ENCODE measurements around the gene PIEZO1. TPM values are rescaled to one million over a fixed set of nuclear protein-coding genes. Genes with fewer than 3 reads are reported as not detected.
A peak's percentile ranks its signal among the peaks of the same experiment; 100 is the strongest.

The PIEZO1 gene
- total and polyA plus RNA-seq, 2 experiments from 2014 or later: 30.4 to 70.1 TPM

- Histone ChIP-seq H3K4me3 (no peak overlapping the region), H3F3A (replicated peaks; ENCODE audit: low read depth) (0 out of 2 replicates have a peak, but pooled peaks cover 2% of the 10 kb centered on the region), H3K4me2 (no peak overlapping the region), H3K27me3 (ENCODE audit: insufficient read depth) (no peaks in the 10 kb centered on the region), H2AFZ (no peak overlapping the region), H4K20me1 (replicated peaks; ENCODE audit: insufficient read depth) (no peaks in the 10 kb centered on the region; the same call in 1 of the 2 replicates), H3K4me1 (ENCODE audit: insufficient read depth) (peaks cover 4% of the 10 kb centered on the region; the same call in 1 of the 2 replicates), H3K27ac (ENCODE audit: low read depth) (no peak overlapping the region), H3K36me3 (ENCODE audit: insufficient read depth) (no peaks in the 10 kb centered on the region), H3K79me2 (replicated peaks; ENCODE audit: insufficient read depth) (peaks cover 21% of the 10 kb centered on the region), H3K9me2 (ENCODE audit: insufficient read depth) (no peaks in the 10 kb centered on the region)
- DNase-seq (ENCODE audit: low spot score) (no peak), ATAC-seq (peak; percentile 39)
- Mint-ChIP-seq H3K27ac (peak overlapping the region; percentile 89), H3K27me3 (ENCODE audit: insufficient read depth, low read depth, poor library complexity) (peaks cover 17% of the 10 kb centered on the region), H3K9me3 (no peaks in the 10 kb centered on the region), H3K4me1 (peaks cover 15% of the 10 kb centered on the region), H3K4me3 (no peak overlapping the region), H3K36me3 (ENCODE audit: low read depth) (peaks cover 10% of the 10 kb centered on the region; the same call in 2 of the 3 replicates)
- TF ChIP-seq CREB1 (CRISPR knock-in tag; IDR thresholded peaks at IDR 0.05; ENCODE audit: low read depth) (no peak), ZNF331 (CRISPR knock-in tag; IDR thresholded peaks at IDR 0.05; ENCODE audit: low read depth) (no peak), CTCF (conservative IDR thresholded peaks at IDR 0.05; ENCODE audit: low read depth in 2 of 2) (no peak)
These were observed 73.2 kb downstream of the PIEZO1 start for GRCh38 chr16:88711750-88712340.

- DNase-seq (ENCODE audit: low spot score) (no peak), ATAC-seq (no peak)
- H3K27me3 ChIP-seq (ENCODE audit: insufficient read depth): no peaks in the 10 kb centered on the region
- no peak for TF ChIP-seq ETS1 (IDR thresholded peaks at IDR 0.05)
- peaks cover 28% of the 10 kb centered on the region for H3K79me2 ChIP-seq (replicated peaks; ENCODE audit: insufficient read depth)
- no peak overlapping the region for H3K27ac ChIP-seq (ENCODE audit: low read depth)
- Mint-ChIP-seq H3K4me3 (no peak overlapping the region), H3K27ac (no peak overlapping the region; the same call in 1 of the 2 replicates), H3K9me3 (no peaks in the 10 kb centered on the region), H3K36me3 (ENCODE audit: low read depth) (peaks cover 5% of the 10 kb centered on the region; the same call in 2 of the 3 replicates), H3K27me3 (ENCODE audit: insufficient read depth, low read depth, poor library complexity) (peaks cover 17% of the 10 kb centered on the region), H3K4me1 (peaks cover 15% of the 10 kb centered on the region)
- H3K9me2 ChIP-seq (ENCODE audit: insufficient read depth): no peaks in the 10 kb centered on the region
- no peak overlapping the region for H3K4me2 ChIP-seq
- H2AFZ ChIP-seq: no peak overlapping the region
- no peaks in the 10 kb centered on the region; the same call in 1 of the 2 replicates for H4K20me1 ChIP-seq (replicated peaks; ENCODE audit: insufficient read depth)
- no peaks in the 10 kb centered on the region for H3K36me3 ChIP-seq (ENCODE audit: insufficient read depth)
- H3K4me1 ChIP-seq (ENCODE audit: insufficient read depth): peaks cover 5% of the 10 kb centered on the region; the same call in 1 of the 2 replicates
- H3K4me3 ChIP-seq: no peak overlapping the region
- H3F3A ChIP-seq (replicated peaks; ENCODE audit: low read depth): 0 out of 2 replicates have a peak, but pooled peaks cover 2% of the 10 kb centered on the region
These were observed 74.5 kb downstream of the PIEZO1 start for GRCh38 chr16:88710556-88710955.

Data from GM23338 (cell line).